Keratinocyte (primary cell): Measurements from ENCODE around the gene CCL2. TPM values are rescaled to one million over a fixed set of nuclear protein-coding genes. Genes with fewer than 3 reads are reported as not detected.

Source experiments
- DNase-seq: peaks from one replicate; pipeline ENCODE4 v3.0.0-alpha.2; 2011; ENCODE audit warnings: low read depth, missing footprints, low spot score
- FAIRE-seq: peaks from 2 replicates; lab custom pipeline; 2011; peaks lifted over from hg19 to GRCh38; lab: Jason Lieb, UNC
- H2AFZ ChIP-seq: 2 replicates; pipeline ENCODE4 v1.6.0; 2012; ENCODE audit warnings: low read length, control low read depth, inconsistent platforms; ENCODE audit not compliant: control insufficient read depth
- H3K27ac ChIP-seq: 2 replicates; pipeline ENCODE4 v1.5.1; 2011; ENCODE audit warnings: low read length; ENCODE audit not compliant: control insufficient read depth, insufficient read depth
- H3K27me3 ChIP-seq: 3 replicates; pipeline ENCODE4 v1.6.0; 2011; ENCODE audit warnings: low read length; ENCODE audit not compliant: control insufficient read depth, insufficient read depth; ENCODE audit errors: extremely low read depth
- H3K36me3 ChIP-seq, 2 experiments: 2 replicates in 1 of 2; 3 replicates in 1 of 2; pipeline ENCODE4 v1.5.1; 2011; ENCODE audit warnings: low read length in 2 of 2, mild to moderate bottlenecking in 1 of 2; ENCODE audit not compliant: control insufficient read depth in 2 of 2, insufficient read depth in 2 of 2; ENCODE audit errors: extremely low read depth in 1 of 2
- H3K4me1 ChIP-seq: 3 replicates; pipeline ENCODE4 v1.5.1; 2011; ENCODE audit warnings: low read length; ENCODE audit not compliant: control insufficient read depth, insufficient read depth; ENCODE audit errors: extremely low read depth
- H3K4me2 ChIP-seq: 3 replicates; pipeline ENCODE4 v1.6.0; 2011; ENCODE audit warnings: low read depth, low read length; ENCODE audit not compliant: control insufficient read depth, insufficient read depth; ENCODE audit errors: extremely low read depth
- H3K4me3 ChIP-seq, 3 experiments: fragments of 200-600 bp in 1 of 3; sonication (generic) in 1 of 3; 2 replicates in 2 of 3; 3 replicates in 1 of 3; pipeline ENCODE4 v1.5.1; 2011 to 2016; ENCODE audit warnings: low read length in 3 of 3, mild to moderate bottlenecking in 3 of 3, control low read depth in 2 of 3, inconsistent platforms in 1 of 3, low read depth in 1 of 3, mixed read lengths in 1 of 3, mixed run types in 1 of 3, moderate library complexity in 1 of 3; ENCODE audit not compliant: control insufficient read depth in 2 of 3, insufficient read depth in 2 of 3; ENCODE audit errors: extremely low read depth in 1 of 3
- H3K79me2 ChIP-seq: 2 replicates; pipeline ENCODE4 v1.6.0; 2012; ENCODE audit warnings: low read length; ENCODE audit not compliant: control insufficient read depth, insufficient read depth
- H3K9ac ChIP-seq: 3 replicates; pipeline ENCODE4 v1.6.0; 2011; ENCODE audit warnings: low read length; ENCODE audit not compliant: control insufficient read depth, insufficient read depth; ENCODE audit errors: extremely low read depth
- H3K9me1 ChIP-seq: 3 replicates; pipeline ENCODE4 v1.6.0; 2011; ENCODE audit warnings: low read length; ENCODE audit not compliant: control insufficient read depth, insufficient read depth; ENCODE audit errors: extremely low read depth
- H3K9me3 ChIP-seq: 2 replicates; pipeline ENCODE4 v1.5.1; 2012; ENCODE audit warnings: low read depth, low read length; ENCODE audit not compliant: control insufficient read depth
- H4K20me1 ChIP-seq: 3 replicates; pipeline ENCODE4 v1.6.0; 2011; ENCODE audit warnings: low read length; ENCODE audit not compliant: control insufficient read depth, insufficient read depth; ENCODE audit errors: extremely low read depth
- CTCF ChIP-seq, 3 experiments: IDR thresholded peaks in 1 of 3; conservative IDR thresholded peaks in 1 of 3; optimal IDR thresholded peaks in 1 of 3; 2 replicates in 2 of 3; 3 replicates in 1 of 3; pipeline versions ENCODE3 to v1.5.1; 2011; ENCODE audit warnings: low read length in 3 of 3, mild to moderate bottlenecking in 3 of 3, moderate library complexity in 2 of 3, control low read depth in 1 of 3, inconsistent platforms in 1 of 3; ENCODE audit not compliant: insufficient read depth in 2 of 3; ENCODE audit errors: extremely low read depth in 1 of 3
- EZH2 ChIP-seq: IDR thresholded peaks from one replicate; pipeline ENCODE4 v1.6.1; 2012; ENCODE audit warnings: inconsistent platforms, mild to moderate bottlenecking, low read length, moderate library complexity
- dilution Hi-C: fragments of 300-500 bp; cut with MboI; formaldehyde crosslinking; loops from one replicate; pipeline ENCODE4 v1.7.0; 2020; ENCODE audit warnings: low sequenced_read_pairs; ENCODE audit not compliant: extremely low pct_ligation_motif_present
- polyA plus RNA-seq, 5 experiments: library from polyadenylated mRNA; depleted of rRNA in 3 of 5; stranded (reverse) in 3 of 5; stranded (forward) in 1 of 5; unstranded in 1 of 5; fragments of >200 nt; gene quantifications; 1 replicate in 1 of 5; 2 replicates in 3 of 5; 3 replicates in 1 of 5; pipeline versions ENCODE4 v1.2.1 to v1.2.3, GENCODE V29; 2011 to 2012; ENCODE audit warnings: missing spikeins in 2 of 5, low read depth in 1 of 5, low replicate concordance in 1 of 5

CCL2 gene
- polyA plus RNA-seq, 1 donor (not counting 4 experiments of a cell fraction or from before 2014, with no cell fraction given) = 0.24 TPM

- H2AFZ ChIP-seq = no peak overlapping the region
- H3K27me3 ChIP-seq = no peaks in the 10 kb centered on the region
- no peak for TF ChIP-seq CTCF (optimal IDR thresholded peaks at IDR 0.05 in 1 of 3, IDR thresholded peaks at IDR 0.05 in 1 of 3, conservative IDR thresholded peaks at IDR 0.05 in 1 of 3; ENCODE audit: extremely low read depth in 1 of 3, insufficient read depth in 2 of 3, low read length in 3 of 3)
- no peak for TF ChIP-seq EZH2
- no peaks in the 10 kb centered on the region for H4K20me1 ChIP-seq
- dilution Hi-C loops = no loop called here
- no peaks in the 10 kb centered on the region for H3K79me2 ChIP-seq
- H3K4me2 ChIP-seq = no peak overlapping the region
- no peak overlapping the region for H3K9ac ChIP-seq
- no peaks in the 10 kb centered on the region for H3K36me3 ChIP-seq
- DNase-seq = no peak
- H3K4me1 ChIP-seq = peaks cover 15% of the 10 kb centered on the region
- no peaks in the 10 kb centered on the region for H3K9me3 ChIP-seq
- no peak for FAIRE-seq
- H3K4me3 ChIP-seq = no peak overlapping the region
- no peak overlapping the region for H3K27ac ChIP-seq
- no peaks in the 10 kb centered on the region for H3K9me1 ChIP-seq
Observed at GRCh38 chr17:34249478-34249877, 5.6 kb upstream of the CCL2 start.

GRCh38 chr17:34251186-34251585 is 3.9 kb upstream of the CCL2 start:
- no peaks in the 10 kb centered on the region for H4K20me1 ChIP-seq
- no peak for FAIRE-seq
- no peaks in the 10 kb centered on the region for H3K36me3 ChIP-seq
- H3K4me3 ChIP-seq = no peak overlapping the region
- DNase-seq = no peak
- H3K9me3 ChIP-seq = no peaks in the 10 kb centered on the region
- H3K79me2 ChIP-seq = no peaks in the 10 kb centered on the region
- H3K4me2 ChIP-seq = no peak overlapping the region
- H3K4me1 ChIP-seq = peaks cover 26% of the 10 kb centered on the region
- H3K9me1 ChIP-seq = no peaks in the 10 kb centered on the region
- no peak for TF ChIP-seq EZH2
- TF ChIP-seq CTCF (optimal IDR thresholded peaks at IDR 0.05 in 1 of 3, IDR thresholded peaks at IDR 0.05 in 1 of 3, conservative IDR thresholded peaks at IDR 0.05 in 1 of 3; ENCODE audit: extremely low read depth in 1 of 3, insufficient read depth in 2 of 3, low read length in 3 of 3) = no peak
- dilution Hi-C loops = no loop called here
- no peak overlapping the region for H3K27ac ChIP-seq
- H3K9ac ChIP-seq = no peak overlapping the region
- no peaks in the 10 kb centered on the region for H3K27me3 ChIP-seq
- no peak overlapping the region for H2AFZ ChIP-seq
